Upper lobe of left lung (tissue), 4 donors: Measurements from ENCODE around the gene TMPRSS6.

Experiments used
- EP300 ChIP-seq, 4 donors: sonication (generic); formaldehyde crosslinking; IDR thresholded peaks; one replicate each; pipeline ENCODE4 v1.5.1; 2017; ENCODE audit warnings: antibody characterized with exemption in 4 of 4, control low read depth in 2 of 4
- TF ChIP-seq, protein P1 (sequence below), 6 experiments: fragments of 450-650 bp in 4 of 6; fragments of 200-600 bp in 2 of 6; sonication (generic) in 2 of 6; IDR thresholded peaks; one replicate each; pipeline ENCODE4 v1.5.1; 2016 to 2019; ENCODE audit warnings: antibody characterized with exemption in 6 of 6

DNA sequence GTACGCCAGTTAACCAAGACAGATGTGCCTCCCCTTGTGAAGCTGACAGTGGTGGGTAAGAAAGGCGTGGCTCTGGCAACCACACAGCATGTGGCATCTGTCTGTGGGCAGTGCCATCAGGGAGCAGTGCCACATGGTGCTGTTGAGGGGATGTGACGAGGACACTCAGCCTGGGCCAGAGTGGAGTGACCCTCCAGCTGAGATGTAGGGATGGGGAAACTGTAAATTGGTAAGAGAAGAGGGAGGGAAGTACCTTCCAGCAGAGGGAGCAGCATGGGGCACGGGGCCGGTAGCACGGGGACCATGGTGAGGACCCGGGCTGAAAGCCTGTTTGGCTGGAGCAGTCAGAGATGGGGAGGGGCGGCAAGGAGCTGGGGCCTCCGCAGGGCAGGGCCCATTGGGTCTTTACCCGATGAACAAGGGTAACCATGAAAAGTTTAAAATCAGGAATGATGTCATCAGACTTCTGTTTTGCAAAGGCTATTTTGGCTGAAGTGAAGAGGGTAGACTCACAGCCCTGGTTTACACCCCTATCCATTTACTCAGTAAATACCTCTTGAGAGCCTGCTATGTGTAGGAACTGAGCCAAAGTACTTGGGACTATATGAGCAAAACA is 10.4 kb downstream of the TMPRSS6 start:
- TF ChIP-seq, protein P1, sequence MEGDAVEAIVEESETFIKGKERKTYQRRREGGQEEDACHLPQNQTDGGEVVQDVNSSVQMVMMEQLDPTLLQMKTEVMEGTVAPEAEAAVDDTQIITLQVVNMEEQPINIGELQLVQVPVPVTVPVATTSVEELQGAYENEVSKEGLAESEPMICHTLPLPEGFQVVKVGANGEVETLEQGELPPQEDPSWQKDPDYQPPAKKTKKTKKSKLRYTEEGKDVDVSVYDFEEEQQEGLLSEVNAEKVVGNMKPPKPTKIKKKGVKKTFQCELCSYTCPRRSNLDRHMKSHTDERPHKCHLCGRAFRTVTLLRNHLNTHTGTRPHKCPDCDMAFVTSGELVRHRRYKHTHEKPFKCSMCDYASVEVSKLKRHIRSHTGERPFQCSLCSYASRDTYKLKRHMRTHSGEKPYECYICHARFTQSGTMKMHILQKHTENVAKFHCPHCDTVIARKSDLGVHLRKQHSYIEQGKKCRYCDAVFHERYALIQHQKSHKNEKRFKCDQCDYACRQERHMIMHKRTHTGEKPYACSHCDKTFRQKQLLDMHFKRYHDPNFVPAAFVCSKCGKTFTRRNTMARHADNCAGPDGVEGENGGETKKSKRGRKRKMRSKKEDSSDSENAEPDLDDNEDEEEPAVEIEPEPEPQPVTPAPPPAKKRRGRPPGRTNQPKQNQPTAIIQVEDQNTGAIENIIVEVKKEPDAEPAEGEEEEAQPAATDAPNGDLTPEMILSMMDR (IDR thresholded peaks at IDR 0.05): no peak
- no peak for TF ChIP-seq EP300 (IDR thresholded peaks at IDR 0.05)
